ENCODE results near the gene BAIAP2.

The BAIAP2 gene

GRCh38 chr17:81158688-81159590 lies 124.0 kb downstream of the BAIAP2 start:
- DNase-seq (ENCODE audit: low read depth), result no peak
- H3K4me3 ChIP-seq (ENCODE audit: low read depth, low read length), result no peak overlapping the region
- TF ChIP-seq CTCF (IDR thresholded peaks at IDR 0.05; ENCODE audit: control insufficient read depth, extremely low read depth, insufficient read depth), result no peak

DNA sequence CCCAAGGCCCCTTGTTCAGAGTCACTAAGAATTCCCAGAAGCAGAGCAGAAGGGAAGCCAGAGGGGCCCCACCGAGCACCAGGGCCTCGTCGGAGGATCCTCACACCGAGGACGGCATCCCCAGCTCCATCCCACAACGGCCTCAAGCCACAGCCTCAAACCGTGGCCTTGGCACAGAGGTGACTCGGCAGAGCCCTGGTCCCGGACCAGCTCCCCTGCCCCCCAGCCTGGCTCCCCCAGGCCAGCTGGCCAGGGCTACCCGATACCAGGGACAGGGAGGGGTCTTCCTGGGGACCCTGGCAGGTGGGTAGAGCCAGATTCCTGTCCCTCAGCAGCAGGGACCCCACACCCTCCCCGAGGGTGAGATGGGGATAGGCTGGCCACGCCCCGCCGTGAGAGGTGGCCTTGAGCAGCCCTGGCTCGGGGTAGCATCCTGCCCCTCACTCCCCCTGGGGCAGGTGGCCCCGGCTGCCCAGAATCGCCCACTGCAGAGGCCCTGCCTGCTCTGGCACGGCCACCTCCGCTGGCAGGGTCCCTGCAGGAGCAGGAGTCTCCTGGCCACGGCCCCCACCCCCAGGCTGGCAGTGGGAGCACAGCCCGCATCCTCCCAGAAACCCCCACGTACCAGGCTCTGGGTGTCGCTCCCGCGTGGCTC lies 124.8 kb downstream of the BAIAP2 start:
- no peak for TF ChIP-seq CTCF (IDR thresholded peaks at IDR 0.05; ENCODE audit: control insufficient read depth, extremely low read depth, insufficient read depth)
- no peak for DNase-seq (ENCODE audit: low read depth)
- H3K4me3 ChIP-seq (ENCODE audit: low read depth, low read length), result no peak overlapping the region

- no peak for DNase-seq (ENCODE audit: low read depth)
- no peak overlapping the region for H3K4me3 ChIP-seq (ENCODE audit: low read depth, low read length)
- no peak for TF ChIP-seq CTCF (IDR thresholded peaks at IDR 0.05; ENCODE audit: control insufficient read depth, extremely low read depth, insufficient read depth)
These were observed 125.4 kb downstream of the BAIAP2 start for GRCh38 chr17:81160306-81160705.

GRCh38 chr17:81160747-81161453 lies 125.9 kb downstream of the BAIAP2 start:
- H3K4me3 ChIP-seq (ENCODE audit: low read depth, low read length), result no peak overlapping the region
- DNase-seq (ENCODE audit: low read depth), result no peak
- no peak for TF ChIP-seq CTCF (IDR thresholded peaks at IDR 0.05; ENCODE audit: control insufficient read depth, extremely low read depth, insufficient read depth)

DNA sequence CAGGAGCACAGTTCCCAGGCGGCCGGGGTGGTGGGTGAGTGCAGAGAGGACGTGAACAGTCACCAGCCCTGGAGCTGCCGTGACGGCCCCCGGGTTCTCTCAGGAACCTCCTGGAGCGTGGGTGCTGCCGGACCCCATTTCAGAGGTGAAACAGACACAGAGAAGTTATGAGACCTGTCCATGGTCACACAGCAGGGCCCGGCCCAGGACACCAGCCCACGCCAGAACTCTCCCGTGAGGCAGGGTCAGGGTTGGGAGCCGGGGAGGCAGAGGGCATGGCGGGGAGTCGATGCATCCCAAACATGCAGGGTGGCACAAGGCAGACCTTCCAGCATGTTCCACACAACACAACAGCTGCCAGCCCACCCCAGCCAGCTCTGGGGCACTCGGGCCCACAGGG lies 126.6 kb downstream of the BAIAP2 start:
- no peak overlapping the region for H3K4me3 ChIP-seq (ENCODE audit: low read depth, low read length)
- no peak for DNase-seq (ENCODE audit: low read depth)
- TF ChIP-seq CTCF (IDR thresholded peaks at IDR 0.05; ENCODE audit: control insufficient read depth, extremely low read depth, insufficient read depth), result no peak

DNA sequence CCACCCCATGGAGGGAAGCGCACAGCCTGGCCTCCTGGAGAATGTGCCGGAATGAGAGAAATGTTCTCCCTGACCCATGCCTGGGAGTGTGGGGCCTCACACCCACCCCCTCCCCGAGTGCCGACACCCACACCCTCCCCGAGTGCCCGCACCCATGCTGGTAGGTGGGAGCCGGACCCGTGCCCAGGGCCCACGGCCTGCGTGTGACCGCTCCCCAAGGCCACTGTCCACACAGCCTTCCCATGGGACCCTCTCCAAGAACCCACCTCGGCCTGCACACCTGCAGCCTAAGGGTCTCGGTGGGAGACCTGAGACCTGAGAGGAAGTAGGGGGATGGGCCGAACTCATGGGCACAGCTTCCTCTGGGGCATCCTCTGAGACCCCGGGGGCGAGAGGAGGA lies 127.0 kb downstream of the BAIAP2 start:
- H3K4me3 ChIP-seq (ENCODE audit: low read depth, low read length), result no peak overlapping the region
- DNase-seq (ENCODE audit: low read depth), result no peak
- no peak for TF ChIP-seq CTCF (IDR thresholded peaks at IDR 0.05; ENCODE audit: control insufficient read depth, extremely low read depth, insufficient read depth)

All from LNCaP clone FGC (cell line).